ENCODE data around the gene RASSF5. TPM values are rescaled to one million over a fixed set of nuclear protein-coding genes. Genes with fewer than 3 reads are reported as not detected.

The RASSF5 gene
- polyA plus RNA-seq, 1 of the 3 experiments (the other 2 are of a cell fraction) = 2.2 TPM

- Histone ChIP-seq H3F3A (replicated peaks; ENCODE audit: insufficient read depth) (no peaks in the 10 kb centered on the region), H2AFZ (ENCODE audit: low read depth) (no peak overlapping the region), H3K9me3 (no peaks in the 10 kb centered on the region), H3K79me2 (ENCODE audit: insufficient read depth) (no peaks in the 10 kb centered on the region), H3K4me3 (ENCODE audit: low read depth in 2 of 2, low read length in 1 of 2) (no peak overlapping the region), H3K4me1 (ENCODE audit: control insufficient read depth in 1 of 2, insufficient read depth in 2 of 2, low read depth in 1 of 2, low read length in 1 of 2) (peaks cover 0 to 11% of the 10 kb centered on the region in 2 experiments; a peak in 1 of 4 replicates), H3K9me2 (no peaks in the 10 kb centered on the region), H3K27ac (ENCODE audit: low read depth in 2 of 2, low read length in 1 of 2) (no peak overlapping the region), H4K20me1 (ENCODE audit: insufficient read depth) (no peaks in the 10 kb centered on the region), H3K27me3 (ENCODE audit: insufficient read depth) (no peaks in the 10 kb centered on the region), H3K36me3 (replicated peaks in 1 of 2; ENCODE audit: control insufficient read depth in 1 of 2, insufficient read depth in 2 of 2, low read length in 1 of 2) (no peaks in the 10 kb centered on the region), H3K4me2 (no peak overlapping the region), H3K9ac (no peak overlapping the region)
- 41% methylated on average over 3 of the region's 3 CpGs for WGBS (ENCODE audit: low lambda C conversion rate)
- ChIA-PET POLR2A (no interaction called here), CTCF (interaction anchor here (1.0 to 17.3 kb wide), 7 partner anchors 9 to 447 kb away, joined by 3 to 241 read pairs (median 9); no protein-coding TSS in a partner anchor)
- DNase-seq = peak; percentile 73
- peak in 1 of 2 experiments; percentile 30; a peak in 1 of 4 replicates for TF ChIP-seq EP300 (IDR thresholded peaks at IDR 0.05; ENCODE audit: borderline replicate concordance in 1 of 2, low read depth in 1 of 2, low read length in 1 of 2)
- peak; percentile 70; the same call in 1 of the 2 replicates for TF ChIP-seq RCOR1 (IDR thresholded peaks at IDR 0.05; ENCODE audit: low read length)
- no peak for TF ChIP-seq CTCF (IDR thresholded peaks at IDR 0.05)
- TF ChIP-seq EZH2phosphoT487 (IDR thresholded peaks at IDR 0.05; ENCODE audit: borderline replicate concordance, low read depth) = no peak
- no peak for TF ChIP-seq TAF1 (IDR thresholded peaks at IDR 0.05; ENCODE audit: borderline replicate concordance, low read depth, low read length)
- TF ChIP-seq GATA2 (CRISPR knock-in tag; IDR thresholded peaks at IDR 0.05) = peak; percentile 62; the same call in 1 of the 2 replicates
- peak; percentile 57 for TF ChIP-seq CHD2 (IDR thresholded peaks at IDR 0.05; ENCODE audit: low read length, partially characterized antibody)
Measured at GRCh38 chr1:206534552-206534951, 27.2 kb downstream of the RASSF5 start.

- Histone ChIP-seq H3K4me2 (no peak overlapping the region), H3K36me3 (replicated peaks in 1 of 2; ENCODE audit: control insufficient read depth in 1 of 2, insufficient read depth in 2 of 2, low read length in 1 of 2) (no peaks in the 10 kb centered on the region), H2AFZ (ENCODE audit: low read depth) (no peak overlapping the region), H3K4me3 (ENCODE audit: low read depth in 2 of 2, low read length in 1 of 2) (no peak overlapping the region), H3K9me3 (no peaks in the 10 kb centered on the region), H3K27ac (ENCODE audit: low read depth in 2 of 2, low read length in 1 of 2) (no peak overlapping the region), H3K27me3 (ENCODE audit: insufficient read depth) (no peaks in the 10 kb centered on the region), H3K9ac (no peak overlapping the region), H3F3A (replicated peaks; ENCODE audit: insufficient read depth) (no peaks in the 10 kb centered on the region), H3K79me2 (ENCODE audit: insufficient read depth) (no peaks in the 10 kb centered on the region), H3K4me1 (ENCODE audit: control insufficient read depth in 1 of 2, insufficient read depth in 2 of 2, low read depth in 1 of 2, low read length in 1 of 2) (peaks cover 0 to 11% of the 10 kb centered on the region in 2 experiments; a peak in 1 of 4 replicates), H3K9me2 (no peaks in the 10 kb centered on the region), H4K20me1 (ENCODE audit: insufficient read depth) (no peaks in the 10 kb centered on the region)
- 69% methylated on average over 6 of the region's 6 CpGs for WGBS (ENCODE audit: low lambda C conversion rate)
- no peak for DNase-seq
- ChIA-PET CTCF (interaction anchor here (1.1 to 17.3 kb wide), 6 partner anchors 8 to 76 kb away, joined by 3 to 241 read pairs (median 12); partner anchors contain the start of gene EIF2D), POLR2A (no interaction called here)
- TF ChIP-seq MAX (IDR thresholded peaks at IDR 0.05; ENCODE audit: low read depth) (no peak), EZH2phosphoT487 (IDR thresholded peaks at IDR 0.05; ENCODE audit: borderline replicate concordance, low read depth) (no peak), REST (IDR thresholded peaks at IDR 0.05; ENCODE audit: low read depth, low read length) (no peak), RXRA (IDR thresholded peaks at IDR 0.05; ENCODE audit: borderline replicate concordance, low read depth) (no peak), YY1 (IDR thresholded peaks at IDR 0.05; ENCODE audit: low read depth) (no peak), RFX5 (IDR thresholded peaks at IDR 0.05; ENCODE audit: low read length) (no peak), GABPA (IDR thresholded peaks at IDR 0.05; ENCODE audit: low read depth) (no peak), JUND (IDR thresholded peaks at IDR 0.05) (no peak), ZBTB33 (IDR thresholded peaks at IDR 0.05; ENCODE audit: borderline replicate concordance, low read depth) (no peak), TCF12 (IDR thresholded peaks at IDR 0.05) (no peak), GATA2 (CRISPR knock-in tag; IDR thresholded peaks at IDR 0.05) (no peak), NFIC (IDR thresholded peaks at IDR 0.05; ENCODE audit: borderline replicate concordance) (no peak), SIN3A (IDR thresholded peaks at IDR 0.05; ENCODE audit: borderline replicate concordance, low read depth, low read length) (no peak), CHD2 (IDR thresholded peaks at IDR 0.05; ENCODE audit: low read length, partially characterized antibody) (no peak), POLR2AphosphoS5 (IDR thresholded peaks at IDR 0.05; ENCODE audit: low read depth, low read length) (no peak)
Measured at GRCh38 chr1:206535853-206536188, 28.5 kb downstream of the RASSF5 start.
